Central memory CD4-positive, alpha-beta T cell (primary cell): Measurements from ENCODE around the gene PITPNB.

Experiments used
- DNase-seq: peaks from one replicate; pipeline ENCODE4 v3.0.0; 2022
- total RNA-seq, 3 experiments: gene quantifications; one replicate each; lab custom pipeline; 2026; lab: John Stamatoyannopoulos, UW

Gene PITPNB
- 27.8 to 73.3 (median 32.4) reads per million in 3 experiments for total RNA-seq

DNA sequence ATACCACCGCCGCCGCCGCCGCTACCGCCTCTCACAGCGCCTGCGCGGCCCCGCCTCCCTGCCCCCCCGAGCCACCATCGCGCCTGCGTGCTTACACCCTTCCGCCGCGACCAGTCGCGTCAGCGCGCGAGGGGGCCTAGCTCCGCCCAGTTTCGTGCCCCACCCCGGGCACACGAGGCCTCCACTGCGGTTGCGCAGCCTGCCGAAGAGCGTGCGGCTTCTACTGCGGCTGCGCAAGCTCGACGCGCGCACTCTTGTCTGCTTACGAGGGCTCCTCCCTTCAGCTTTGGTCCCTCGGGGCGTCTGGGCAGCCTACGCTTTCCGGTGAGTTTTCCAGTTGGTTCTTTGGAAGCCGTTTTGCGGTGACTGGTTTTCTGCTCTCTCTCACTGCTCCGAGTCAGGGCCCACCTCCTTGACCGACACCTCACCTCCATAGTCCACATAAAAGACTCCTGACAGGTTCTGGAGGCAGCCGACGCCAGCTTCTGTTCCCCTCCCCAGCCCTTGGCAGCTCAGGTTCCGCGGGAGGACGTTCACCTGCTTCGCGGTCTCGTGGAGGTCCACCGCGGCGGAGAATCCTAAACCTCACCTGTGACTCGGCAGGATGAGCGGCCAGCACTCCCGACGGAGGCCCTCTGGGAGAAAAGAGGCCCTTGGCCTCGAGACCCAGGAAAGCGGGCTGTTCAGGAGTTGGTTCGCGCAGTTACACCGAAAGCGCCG is at the start of gene PITPNB:
Gene PITPNB (minus strand): TSS at position 35 of the 720 bp plus-strand sequence. CDS start 65 bp downstream, outside the sequence.
- DNase-seq = peak; percentile 98

DNA sequence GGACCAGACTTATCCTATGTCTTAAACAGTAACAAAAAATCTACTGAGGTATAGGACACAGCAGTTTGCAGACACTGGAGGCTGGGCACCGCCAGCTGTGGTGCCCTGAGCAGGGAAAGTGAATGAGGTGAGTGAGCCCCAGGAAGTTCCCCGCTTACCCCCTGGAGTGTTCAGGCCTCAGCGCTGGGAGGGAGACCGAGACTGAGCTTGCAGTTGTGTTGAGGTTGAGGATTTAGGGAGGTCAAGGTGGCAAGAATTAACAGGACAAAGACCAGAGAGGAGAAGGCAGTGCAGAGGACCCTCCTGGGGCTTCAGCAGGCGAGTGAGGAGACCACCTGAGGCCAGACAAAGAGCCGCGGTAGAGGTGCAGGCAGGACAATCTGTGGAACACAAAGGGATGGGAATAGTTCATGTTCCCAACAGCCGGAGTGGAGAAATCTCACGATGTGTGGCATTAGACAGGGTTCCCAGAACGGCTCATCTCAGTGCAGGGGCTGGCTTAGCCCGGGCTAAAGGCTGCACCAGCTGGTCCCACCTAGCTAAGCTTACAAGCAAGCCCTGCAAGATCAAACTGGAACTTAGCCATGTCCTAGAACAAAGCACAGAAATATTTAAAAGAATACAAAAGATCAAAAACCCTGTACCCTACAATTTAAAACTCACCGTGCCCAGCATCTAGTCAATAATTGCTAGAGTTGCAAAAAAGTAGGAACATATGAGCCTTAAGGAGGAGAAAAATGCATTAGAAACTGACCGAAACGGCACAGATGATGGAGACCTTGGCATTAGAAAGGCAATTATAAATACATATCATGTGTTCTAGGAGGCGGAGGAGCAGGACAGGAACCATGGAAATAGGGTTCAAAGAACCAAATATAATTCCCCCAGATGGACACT is 47.4 kb upstream of the PITPNB start:
- DNase-seq = no peak

DNA sequence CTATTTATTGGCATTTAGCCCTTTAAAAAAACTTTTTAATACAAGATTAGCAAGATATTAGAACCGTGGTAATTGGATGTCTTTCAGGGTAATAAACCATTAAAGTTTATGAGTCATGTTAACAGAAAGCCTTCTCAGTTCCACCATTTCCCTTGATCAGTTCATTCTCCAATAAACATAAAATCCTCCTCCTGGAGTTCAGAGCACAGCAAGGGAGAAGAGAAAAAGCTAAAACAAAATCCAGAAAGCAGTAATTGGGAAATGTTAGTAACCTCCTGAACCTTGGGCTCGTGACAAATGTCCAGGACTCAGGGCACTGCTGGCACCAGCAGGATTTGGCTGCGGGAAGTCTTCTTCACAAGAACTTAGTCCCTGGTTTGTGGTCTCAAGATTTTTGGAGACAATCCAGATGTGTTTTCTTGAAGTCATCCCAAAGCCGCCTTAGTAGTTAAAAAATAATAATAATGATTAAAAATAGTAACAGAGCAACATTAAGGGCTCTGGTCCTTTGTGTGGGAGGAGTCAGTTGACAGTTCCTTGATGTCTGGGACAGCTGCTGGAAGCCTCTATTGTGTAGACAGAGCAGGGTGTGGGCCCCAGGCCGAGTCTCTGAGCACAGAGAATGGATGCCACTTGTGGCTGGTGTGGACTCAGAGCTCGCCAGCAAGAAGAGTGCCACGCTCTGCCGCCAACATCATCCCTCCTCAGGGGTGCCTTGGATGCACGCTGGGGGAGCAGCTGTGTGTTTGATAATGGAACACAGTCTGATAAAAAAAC is 43.4 kb upstream of the PITPNB start:
- DNase-seq = no peak

DNA sequence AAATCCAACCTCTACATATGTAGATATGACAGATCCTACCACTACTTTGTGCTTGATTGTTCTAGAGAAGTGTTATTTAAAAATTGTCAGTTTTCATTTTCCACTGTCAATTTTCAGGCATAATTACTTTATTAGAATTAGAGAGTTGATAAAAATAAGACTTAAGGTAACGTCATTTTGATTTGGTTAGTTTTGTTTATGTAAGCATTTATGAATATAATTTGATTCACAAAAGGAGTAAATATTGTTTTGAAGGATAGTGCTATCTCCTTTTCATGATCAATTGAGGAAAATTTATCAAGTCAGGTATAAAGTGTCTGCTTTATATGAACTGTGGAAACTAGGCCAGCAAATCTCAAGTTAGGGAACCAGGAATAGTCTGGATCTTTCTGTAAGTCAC is 42.6 kb upstream of the PITPNB start:
- no peak for DNase-seq

DNA sequence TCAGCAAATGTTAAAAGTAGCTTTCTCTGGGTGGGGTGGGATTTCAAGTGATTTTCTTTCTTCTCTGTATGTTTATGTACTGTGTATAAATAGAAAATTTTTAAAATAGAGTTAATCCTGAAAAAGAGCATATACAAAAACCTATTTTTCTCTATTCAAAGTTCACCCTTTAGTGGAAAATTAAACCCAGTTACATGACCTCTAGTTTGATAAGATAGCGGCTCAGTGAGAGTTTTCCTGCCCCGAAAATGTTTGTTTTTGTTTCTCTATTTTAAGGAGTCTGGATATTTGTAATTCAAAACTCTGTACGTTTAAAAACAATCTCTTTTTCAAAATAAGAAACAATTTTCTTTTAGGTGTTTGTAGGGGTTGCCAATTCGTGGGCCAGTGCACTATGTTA is 42.1 kb upstream of the PITPNB start:
- no peak for DNase-seq

DNA sequence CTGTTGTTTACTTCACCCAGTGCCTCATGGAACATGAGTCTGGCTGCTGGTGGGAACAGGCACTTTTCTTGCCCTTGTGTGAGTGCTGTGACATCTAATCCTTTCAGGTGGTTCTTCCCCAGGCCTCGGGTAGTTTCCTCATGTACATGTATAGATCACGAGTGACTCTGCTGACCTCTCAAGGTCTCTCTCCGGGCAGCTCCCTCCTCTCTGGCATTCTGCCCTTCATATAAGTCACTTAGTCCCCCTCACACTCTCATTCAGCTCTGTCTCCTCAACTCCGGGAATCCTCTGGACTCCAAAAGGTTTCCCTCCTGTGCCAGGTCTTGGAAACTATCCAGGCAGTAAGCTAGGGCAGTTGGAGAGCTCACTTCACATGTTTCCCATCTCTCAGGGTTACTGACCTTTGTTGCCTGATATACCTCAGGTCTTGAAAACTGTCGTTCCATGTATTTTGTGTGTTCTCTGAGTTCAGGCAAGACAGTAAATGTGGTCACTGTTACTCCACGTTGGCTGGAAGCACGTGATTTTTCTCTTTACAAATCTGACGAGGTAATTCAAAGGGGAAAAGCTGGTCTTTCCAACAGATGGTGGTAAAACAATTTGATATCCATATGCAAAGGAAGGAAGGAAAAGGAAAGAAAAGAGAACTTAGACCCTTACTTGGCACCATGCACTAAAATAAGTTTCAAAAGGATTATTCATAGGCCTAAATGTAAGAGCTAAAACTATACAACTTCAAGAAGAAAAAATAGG is 40.5 kb upstream of the PITPNB start:
- no peak for DNase-seq

DNA sequence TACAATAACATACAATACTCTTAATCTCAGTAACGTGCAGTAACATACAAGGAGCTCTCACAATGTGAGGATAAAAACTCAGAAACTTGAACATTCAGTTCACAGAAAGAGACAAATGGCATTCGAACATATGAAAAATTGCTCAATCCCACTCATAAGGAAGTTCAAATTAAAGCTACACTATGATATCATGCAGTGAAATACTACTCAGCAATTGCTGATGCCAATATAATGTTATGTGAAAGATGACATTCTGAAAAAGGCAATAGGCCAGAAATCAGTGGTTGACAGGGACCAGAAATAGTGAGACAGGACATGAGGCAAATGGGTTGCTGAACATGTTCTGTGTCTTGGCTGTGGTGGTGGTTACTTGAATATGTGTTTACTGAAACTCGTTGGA is 33.7 kb upstream of the PITPNB start:
- DNase-seq = no peak

DNA sequence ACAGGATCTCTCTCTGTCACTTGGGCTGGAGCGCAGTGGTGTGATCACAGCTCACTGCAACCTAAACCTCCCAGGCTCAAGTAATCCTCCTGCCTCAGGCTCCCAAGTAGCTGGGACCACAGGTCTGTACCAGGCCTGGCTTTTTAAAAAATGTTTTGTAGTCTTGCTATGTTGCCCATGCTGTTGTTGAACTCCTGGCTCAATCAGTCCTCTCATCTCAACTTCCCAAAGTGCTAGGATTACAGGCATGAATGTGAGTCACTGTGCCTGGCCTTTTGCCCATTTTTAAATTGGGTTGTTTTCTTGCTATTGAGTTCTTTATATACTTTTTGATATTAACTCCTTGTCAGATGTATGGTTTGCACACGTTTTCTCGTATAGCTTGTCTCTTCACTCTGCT is 33.0 kb upstream of the PITPNB start:
- no peak for DNase-seq

DNA sequence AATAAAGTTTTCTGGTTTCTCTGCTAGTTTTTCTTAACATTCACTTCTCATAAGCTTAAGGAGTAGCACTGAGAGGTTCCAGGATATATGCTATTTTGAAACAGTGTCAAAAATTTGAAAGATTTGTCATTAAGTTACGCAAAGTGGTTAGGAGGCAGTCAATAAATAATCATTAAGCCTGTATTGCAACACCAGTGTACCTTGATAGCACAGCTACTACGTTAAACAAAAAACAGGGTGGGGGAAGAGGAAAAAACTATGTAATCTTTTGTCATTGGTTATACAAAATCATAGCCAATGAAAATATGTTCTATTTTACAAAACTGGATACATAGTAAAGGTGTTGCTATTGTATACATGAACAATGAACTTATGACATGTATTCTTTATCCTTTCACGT is 30.4 kb upstream of the PITPNB start:
- DNase-seq = no peak

DNA sequence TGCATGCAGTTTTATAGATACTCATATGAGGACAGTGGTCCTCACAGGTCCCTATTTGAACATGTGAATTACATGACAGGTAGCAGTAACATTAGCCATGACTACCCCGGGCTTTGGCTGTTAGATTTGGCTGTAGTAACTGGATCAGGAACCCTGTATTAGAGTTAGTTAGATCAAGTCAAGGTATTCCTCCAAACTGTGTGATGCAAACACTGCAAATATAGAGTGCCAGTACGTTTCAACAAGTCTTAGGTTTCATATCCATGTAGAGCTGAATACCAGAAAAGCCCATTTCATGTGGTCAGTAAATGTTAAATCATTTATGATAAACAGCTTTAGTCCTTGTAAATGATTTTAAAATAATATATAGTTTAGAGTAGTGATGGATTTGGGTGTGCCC is 29.5 kb upstream of the PITPNB start:
- no peak for DNase-seq

DNA sequence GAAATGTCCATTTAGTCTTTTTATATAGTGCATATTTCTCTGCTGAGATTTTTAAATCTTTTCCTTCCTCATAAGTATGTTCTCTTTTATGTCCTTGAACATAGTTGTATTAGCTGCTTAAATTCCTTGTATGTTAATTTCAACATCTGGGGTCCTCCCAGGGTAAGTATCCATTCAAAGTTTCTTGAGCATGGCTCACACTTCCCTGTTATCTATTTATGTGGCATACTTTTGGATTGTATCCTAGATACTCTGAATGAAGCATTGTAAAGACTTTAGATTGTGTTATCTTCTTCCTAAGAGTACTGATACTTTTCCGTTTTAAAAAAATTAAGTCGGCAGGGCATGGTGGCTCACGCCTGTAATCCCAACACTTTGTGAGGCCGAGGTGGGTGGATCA is 28.4 kb upstream of the PITPNB start:
- DNase-seq = no peak

DNA sequence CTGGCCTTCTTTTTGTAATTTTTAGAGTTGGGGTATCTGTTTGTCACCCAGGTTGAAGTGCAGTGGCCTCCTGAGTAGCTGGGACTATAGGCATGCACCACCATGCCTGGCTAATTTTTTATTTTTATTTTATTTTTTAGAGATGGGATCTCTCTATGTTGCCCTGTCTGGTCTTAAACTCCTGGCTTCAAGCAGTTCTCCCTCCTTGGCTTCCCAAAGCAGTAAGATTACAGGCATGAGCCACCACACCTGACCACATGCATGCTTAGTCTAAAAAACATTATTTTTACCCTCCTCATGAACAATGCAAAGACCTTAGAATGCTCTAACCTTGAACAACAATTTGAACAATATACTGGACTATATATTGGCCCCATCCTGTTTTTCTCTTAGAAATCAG is 22.1 kb upstream of the PITPNB start:
- no peak for DNase-seq

DNA sequence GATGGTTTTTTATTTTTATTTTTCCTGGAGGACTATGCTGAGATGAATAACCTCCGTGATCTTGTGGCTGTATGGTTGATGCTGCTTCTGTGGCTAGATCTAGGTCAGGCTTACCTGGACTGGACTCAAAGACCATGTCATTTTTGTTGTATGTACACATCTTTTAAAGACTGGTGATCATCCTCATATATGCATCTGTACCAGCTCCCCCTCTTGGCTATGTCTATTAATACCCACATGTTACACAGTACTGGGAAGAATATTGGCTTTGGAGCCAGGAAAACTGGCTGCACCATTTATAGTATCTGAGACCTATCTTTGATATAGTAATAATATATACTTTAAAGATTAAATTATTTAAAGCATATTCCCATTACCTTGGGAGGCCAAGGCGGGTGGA is 18.4 kb upstream of the PITPNB start:
- DNase-seq = no peak

DNA sequence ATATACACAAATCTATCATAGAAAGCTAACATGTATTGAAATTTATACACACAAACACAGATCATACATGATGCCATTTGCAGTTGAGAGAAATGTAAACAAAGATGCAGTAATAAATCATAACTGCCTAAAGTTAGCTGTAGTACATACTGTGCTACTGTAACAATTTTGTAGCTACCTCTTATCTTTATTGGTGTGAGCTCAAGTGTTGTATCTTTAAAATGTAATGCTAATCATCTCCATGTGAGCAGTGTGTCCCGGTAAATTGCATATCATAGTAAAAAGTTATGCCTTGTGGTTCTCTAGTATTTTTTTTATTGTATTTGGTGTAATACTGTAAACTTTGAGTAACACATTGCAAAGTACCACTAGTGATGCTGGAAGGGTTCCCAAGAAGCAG is 16.8 kb upstream of the PITPNB start:
- DNase-seq = no peak

DNA sequence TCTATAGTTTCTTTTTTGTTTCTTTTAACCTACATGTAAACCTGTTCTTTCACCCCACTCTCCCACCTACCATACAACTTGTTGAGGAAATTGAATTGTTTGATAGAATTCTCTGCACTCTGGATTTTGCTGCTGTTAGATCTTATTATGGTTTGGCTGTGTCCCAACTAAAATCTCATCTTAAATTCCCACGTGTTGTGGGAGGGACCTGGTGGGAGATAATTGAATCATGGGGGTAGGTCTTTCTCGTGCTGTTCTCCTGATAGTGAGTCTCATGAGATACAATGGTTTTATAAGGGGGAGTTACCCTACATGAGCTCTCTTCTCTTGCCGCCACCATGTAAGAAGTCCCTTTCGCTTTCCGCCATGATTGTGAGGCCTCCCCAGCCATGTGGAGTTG is 15.0 kb upstream of the PITPNB start:
- no peak for DNase-seq

DNA sequence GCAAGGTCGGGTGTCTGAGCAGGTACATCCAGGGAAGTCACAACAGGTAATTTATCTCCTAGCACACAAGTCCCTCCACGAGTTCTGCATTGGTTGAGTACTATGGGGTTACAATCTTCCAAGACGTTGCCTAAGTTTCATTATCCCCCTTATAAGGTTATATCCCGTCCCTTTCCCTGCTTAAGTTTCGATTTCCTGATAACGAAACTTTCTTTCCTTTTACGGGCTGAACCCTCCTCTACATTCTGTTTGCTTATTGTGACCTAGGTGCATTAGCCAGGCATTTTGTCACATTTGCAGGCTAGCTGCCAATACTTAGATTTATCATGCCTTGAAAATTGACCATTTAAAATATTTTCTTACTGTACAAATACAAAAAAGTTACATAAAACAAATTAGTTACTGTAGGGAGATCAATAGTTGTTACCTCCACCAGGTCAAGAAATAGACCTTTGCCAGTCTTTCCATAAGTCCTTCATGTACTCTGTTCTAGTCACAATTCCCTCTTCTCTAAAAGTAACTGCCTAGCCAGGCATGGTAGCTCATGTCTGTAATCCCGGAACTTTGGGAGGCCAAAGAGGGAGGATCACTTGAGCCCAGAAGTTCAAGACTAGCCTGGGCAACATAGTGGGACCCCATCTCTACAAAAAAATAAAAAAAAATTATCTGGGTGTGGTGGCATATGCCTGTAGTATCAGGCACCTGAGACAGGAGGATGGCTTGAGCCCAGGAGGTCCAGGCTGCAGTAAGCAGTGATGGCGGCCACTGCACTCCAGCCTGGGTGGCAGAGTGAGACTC is 14.3 kb upstream of the PITPNB start:
- no peak for DNase-seq

DNA sequence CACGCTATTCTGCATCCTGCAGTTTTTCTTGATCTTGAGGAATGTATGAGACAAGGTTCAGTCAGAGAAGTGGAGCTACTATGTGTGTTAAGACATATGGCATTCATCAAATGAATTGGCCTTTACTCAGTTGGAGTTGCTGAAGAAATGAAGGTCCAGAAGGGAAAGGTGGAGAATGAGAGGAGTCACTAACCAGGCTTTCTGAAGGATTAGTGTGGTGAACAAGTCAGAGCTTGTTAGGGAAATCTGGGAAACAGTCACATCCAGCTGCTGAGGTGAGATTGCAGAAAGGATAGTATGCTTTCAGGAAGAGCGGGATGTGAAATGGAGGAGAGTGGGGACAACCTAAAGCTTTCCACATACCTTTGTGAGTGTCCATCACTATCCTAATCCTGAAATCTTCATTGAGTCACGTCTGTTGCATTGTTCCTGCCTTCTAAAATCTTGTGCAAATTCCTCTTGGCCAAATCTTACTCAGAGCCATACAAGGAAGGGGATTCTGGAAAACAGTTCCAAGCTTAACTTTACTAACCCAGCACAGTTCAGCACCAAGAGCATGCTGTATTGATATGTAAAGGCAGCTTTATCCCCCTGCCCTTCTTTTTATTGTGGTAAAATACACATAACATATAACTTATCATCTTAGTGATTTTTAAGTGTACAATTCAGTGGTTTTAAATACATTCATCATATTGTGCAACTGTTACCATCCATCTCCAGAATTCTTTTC is 11.4 kb upstream of the PITPNB start:
- DNase-seq = no peak

DNA sequence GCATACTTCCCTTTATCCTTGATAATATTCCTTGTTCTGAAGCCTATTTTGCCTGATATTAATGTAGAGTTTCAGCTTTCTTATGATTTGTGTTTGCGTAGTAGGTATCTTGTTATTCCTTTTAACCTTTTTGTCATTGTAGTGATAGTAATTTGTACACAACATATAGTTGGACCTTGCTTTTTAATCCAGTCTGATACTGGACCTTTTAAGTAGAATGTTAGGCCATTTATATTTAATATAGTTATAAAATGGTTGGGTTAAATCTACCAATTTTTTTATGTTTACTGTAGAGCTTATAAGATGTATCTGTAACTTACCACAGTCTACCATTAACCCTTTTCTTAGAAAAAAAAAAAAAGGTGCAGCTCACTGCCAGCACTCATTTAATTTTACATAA is 8.6 kb upstream of the PITPNB start:
- no peak for DNase-seq

DNA sequence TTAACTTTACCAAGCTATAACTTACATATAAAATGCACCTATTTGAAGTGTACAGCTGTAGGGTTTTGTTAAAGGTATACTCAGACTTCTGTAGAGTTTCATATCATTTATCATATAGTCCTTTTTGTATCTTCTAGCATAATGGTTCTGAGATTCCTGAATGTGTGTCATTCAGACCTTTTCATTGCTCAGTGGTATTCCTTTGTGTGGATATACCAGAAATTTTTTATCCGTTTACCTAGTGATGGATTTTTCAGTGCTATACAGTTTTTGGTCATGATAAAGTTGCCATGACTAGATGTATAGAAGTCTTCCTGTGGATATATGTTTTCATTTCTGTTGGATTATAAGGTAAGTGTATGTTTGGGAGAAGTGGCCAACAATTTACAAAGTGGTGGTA is 6.3 kb upstream of the PITPNB start:
- no peak for DNase-seq

DNA sequence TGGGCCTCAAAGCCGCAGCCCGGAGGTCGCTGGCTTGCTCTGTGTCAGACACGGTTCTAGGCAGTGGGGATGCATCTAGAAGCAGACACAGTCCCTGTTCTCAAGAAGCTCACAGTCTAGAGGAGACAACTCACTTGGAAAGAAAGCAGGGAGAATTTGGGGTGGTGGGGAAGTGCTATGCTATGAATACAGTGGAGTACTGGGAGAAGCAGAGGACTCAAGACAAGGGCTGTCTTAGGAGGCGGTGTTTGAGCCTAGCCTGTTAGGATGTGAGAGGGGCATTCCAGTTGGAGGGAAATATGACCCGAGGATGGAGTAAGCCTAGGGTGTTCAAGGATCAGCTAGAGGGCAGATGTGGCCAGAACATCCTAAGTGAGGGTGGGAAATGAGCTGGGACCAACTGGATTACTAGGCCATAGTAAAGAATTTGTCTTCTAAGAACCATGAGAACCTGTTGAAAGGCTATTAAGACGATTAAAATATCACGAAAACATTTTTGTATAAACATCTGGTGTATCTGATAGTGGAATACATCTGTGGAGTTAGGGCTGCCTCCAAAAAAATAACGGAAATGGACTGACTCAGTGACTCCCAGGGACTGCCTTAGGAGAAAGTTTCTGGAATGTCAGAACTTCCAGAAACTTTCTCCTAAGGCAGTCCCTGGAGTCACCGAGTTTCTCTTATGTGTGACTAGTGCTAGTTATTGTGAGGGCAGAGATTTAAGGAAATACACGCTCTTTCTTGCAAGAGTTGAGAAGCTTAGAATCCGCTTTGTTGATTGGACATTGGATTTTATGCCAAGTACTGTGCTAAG is 1.1 kb upstream of the PITPNB start:
- DNase-seq = no peak
